ENCODE measurements around the gene ESYT3. TPM values are rescaled to one million over a fixed set of nuclear protein-coding genes. Genes with fewer than 3 reads are reported as not detected.
A peak's percentile ranks its signal among the peaks of the same experiment; 100 is the strongest.

Gene ESYT3
- total RNA-seq (2014; rRNA removed; shearing (Covaris generic)): 0.02 and 0.17 TPM in 2 replicates

- DNase-seq (ENCODE audit: low spot score): no peak
Measured at GRCh38 chr3:138434276-138434874, at the start of gene ESYT3. ESYT3 (plus strand) TSS chr3:138434616; CDS start chr3:138434799, 183 bp downstream.

GRCh38 chr3:138384976-138385375 lies 49.4 kb upstream of the ESYT3 start:
- no peak for DNase-seq (ENCODE audit: low spot score)

- no peak for DNase-seq (ENCODE audit: low spot score)
Measured at GRCh38 chr3:138389144-138389601, 45.2 kb upstream of the ESYT3 start.

GRCh38 chr3:138389841-138390581 lies 44.4 kb upstream of the ESYT3 start:
- DNase-seq (ENCODE audit: low spot score): peak; percentile 88

DNA sequence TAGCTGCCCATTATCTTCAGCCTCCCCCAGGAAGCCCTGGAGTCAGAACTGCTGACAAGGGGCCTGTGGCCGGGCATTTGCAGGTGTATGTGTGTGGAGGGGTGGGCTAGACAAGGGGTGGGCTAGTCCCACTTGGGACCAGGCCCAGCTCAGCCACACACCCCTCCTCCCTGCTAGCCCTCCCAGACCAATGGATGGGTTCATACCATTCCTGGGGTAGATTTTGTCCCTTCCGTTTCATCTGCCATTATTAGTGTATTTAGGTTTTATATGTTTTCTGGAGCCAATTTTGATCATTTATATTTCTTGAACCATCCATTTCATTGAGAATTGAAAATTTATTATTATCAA lies 43.9 kb upstream of the ESYT3 start:
- no peak for DNase-seq (ENCODE audit: low spot score)

DNA sequence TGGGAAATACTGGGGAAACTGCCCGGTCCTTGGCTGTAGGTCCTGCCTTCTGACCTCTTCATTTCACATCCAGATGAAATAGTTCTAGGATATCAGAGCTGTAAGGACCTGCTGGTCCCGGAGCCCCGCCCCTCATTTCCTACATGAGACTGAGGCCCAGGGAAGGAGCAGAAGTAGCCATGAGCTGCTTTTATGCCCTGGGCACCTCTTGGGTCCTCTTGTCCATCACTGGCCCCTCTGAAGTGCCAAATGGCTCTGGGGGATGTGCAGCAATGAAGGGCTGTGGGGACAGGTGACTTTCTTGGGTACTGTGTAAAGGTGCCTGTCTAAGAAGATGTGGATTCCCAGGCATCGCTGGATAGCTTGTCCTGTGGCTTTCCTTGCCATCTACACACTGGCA lies 40.3 kb upstream of the ESYT3 start:
- no peak for DNase-seq (ENCODE audit: low spot score)

- DNase-seq (ENCODE audit: low spot score): no peak
Measured at GRCh38 chr3:138394686-138395085, 39.7 kb upstream of the ESYT3 start.

DNA sequence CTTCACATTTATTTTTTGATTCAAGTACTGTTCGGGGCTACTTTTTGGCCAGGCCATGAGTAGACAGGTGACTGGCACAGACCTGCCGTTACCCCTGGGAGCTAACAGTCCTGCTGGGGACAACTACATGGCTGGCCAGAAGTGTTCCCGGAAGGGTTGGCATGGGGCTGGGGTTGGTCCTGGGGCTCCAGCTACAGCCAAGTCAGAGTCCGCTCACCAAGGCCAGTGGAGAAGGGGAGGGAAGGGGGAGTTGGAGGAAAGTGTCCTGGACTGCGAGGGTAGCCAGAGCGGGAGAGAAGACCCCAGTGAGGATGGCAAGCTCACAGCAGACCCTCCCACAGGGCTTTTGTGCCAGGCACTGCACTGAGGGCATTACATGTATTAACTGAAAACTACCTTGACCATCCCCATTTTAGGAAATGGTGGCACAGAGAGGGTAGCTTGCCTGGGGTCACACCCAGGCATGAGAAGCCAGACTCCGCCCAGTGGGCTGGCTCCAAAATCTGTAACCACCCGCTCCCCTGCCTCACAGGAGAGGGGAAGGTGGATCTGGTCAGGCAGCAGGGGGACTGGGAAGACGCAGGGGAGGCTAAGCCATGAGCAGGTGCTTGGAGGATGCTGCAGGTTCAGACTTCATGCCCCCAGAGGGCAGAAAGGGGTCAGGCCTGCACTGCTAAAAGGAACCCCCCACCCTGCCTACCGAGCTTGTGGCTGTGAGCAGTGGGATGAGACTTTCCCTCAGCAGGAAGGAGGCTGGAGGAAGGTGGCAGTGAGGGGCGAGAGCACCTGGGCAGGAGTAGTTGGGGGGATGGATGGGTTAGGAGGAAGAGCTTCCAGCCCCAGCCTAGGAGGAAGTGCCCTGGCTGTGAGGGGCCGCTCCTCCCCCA lies 38.3 kb upstream of the ESYT3 start:
- no peak for DNase-seq (ENCODE audit: low spot score)

DNA sequence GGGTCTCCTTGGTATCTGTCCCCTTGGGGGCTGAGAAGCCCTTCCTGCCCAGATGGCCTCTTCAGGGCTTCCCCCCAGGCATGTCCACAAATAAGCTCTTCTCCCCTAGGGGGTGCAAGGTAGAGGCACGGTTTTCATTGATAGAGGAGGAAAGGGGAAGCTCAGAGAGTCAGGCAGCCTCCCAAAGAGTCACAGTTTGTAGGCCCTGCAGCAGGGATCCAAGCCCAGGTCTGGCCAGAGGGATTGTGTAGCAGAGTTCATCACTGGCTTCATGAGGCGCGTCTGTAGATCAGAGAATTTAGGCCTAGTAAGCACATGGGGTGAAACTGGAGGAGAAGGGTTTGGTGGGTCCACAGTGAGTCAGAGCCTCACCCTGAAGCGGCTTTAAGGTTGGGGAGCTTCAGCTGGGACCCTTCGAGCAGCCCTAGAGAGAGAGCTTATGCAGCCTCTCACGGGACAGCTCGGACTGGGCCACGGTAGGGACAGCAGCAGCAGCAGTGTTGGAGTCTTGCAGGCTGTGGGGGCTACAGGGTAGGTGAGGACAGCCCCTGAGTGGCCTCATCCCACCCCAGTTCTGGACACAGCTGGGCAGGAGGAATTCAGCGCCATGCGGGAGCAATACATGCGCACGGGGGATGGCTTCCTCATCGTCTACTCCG lies 37.5 kb upstream of the ESYT3 start:
- DNase-seq (ENCODE audit: low spot score): no peak

DNA sequence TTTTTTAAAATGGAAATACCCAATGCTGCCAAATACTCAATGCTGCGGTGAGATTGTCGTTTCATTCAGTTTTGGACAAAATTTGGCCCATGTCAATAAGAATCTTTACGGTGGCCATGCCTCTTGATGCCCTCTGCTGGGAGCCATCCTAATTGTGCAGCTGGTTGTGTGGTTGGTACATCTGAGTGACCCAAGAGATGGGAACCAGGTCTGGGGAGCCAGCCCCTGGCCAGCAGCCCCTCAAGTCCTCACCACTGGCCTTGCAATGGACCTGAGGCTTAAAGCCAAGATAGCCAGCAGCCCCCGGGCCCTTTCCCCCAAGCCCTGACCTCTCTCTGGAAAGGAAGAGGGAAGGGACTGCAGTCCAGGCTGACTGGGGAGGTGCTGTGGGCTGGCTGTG lies 36.4 kb upstream of the ESYT3 start:
- no peak for DNase-seq (ENCODE audit: low spot score)

- DNase-seq (ENCODE audit: low spot score): no peak
Measured at GRCh38 chr3:138398791-138399575, 35.4 kb upstream of the ESYT3 start.

GRCh38 chr3:138399766-138400165 lies 34.6 kb upstream of the ESYT3 start:
- DNase-seq (ENCODE audit: low spot score): no peak

DNA sequence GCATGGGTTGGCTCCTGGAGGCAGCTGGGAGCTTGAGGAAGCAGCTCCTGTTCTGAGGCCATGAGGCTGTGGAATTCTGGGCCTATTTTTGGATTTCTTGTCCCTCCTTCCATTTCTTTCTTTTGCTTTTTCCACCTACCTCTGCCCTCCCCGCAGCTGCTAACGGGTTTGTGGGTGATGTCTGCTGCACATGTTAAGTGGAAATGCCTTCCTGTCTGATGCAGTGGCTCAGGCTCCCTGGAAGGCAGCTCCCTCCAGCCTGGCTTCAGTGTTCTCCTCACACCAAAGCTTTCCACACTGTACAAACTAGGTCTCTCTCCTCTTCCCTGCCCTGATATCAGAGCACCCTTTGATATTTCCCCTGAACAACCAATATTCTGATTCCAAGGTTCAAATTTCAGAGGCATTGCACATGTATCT lies 33.8 kb upstream of the ESYT3 start:
- DNase-seq (ENCODE audit: low spot score): no peak

- DNase-seq (ENCODE audit: low spot score): no peak
Measured at GRCh38 chr3:138401834-138402233, 32.6 kb upstream of the ESYT3 start.

DNA sequence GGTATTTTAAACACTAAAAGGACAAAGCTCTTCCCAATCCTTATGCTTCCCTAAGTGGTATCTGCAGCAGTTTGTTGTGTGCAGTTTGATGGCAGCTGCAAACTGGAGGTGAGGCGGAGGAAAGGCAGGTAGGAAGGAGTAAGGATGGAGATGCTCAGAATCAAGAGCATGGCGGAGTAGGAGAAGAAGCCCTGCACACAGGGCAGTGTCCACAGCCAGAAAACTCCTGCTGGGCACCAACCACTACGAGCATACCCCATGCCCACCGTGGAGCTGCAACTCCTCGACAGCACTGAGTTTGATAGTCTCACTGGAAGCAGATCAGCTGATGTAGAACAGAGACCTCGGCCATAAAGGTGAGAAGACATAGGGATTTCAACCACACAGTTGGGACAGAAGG lies 30.3 kb upstream of the ESYT3 start:
- no peak for DNase-seq (ENCODE audit: low spot score)

- DNase-seq (ENCODE audit: low spot score): no peak
Measured at GRCh38 chr3:138405001-138405400, 29.4 kb upstream of the ESYT3 start.

DNA sequence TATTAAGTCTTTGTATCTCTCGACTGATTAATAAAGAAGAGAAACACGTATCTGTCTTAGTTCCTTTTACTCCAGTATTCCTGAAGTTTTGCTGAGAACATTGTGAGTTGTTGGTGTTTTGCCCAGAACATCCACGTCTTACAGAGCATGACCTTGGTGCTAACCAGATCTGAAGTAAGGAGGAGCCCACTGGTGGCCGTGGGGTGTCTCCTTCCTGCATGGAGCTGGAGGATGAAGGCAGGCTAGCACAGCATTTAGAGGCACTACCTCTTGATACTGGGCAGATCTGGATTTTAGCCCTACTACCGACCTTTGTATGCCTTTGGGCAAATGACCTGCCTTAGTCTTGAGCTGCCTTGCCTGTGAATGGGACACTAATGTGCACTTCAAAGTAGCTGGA lies 28.9 kb upstream of the ESYT3 start:
- DNase-seq (ENCODE audit: low spot score): no peak

GRCh38 chr3:138406606-138407005 lies 27.8 kb upstream of the ESYT3 start:
- no peak for DNase-seq (ENCODE audit: low spot score)

DNA sequence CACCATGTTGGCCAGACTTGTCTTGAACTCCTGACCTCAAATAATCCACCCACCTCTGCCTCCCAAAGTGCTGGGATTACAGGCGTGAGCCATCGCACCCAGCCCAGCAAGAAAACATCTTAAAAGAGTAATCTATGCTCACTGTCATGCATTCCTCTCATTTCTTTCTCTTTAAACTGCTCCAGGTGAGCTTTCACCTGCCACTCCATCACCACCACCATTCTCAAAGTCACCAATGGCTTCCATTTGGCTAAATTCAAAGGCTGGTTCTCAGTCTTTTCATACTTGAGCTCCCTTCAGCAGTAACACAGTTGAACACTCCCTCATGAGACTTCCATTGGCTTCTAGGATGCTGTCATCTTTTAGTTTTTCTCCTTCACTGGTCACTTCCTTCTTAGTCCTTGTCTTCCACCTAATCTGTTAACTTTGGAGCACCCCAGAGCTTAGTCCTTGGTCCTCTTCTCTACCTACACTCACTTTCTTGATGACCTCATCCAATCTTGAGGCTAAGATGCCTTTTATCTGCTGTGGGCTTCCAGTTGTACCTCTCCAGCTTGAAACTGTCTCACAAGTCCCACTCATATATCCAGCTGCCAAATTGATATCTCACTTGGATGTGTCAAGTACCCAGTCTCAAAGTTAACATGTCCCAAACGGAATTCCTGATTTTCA lies 27.0 kb upstream of the ESYT3 start:
- no peak for DNase-seq (ENCODE audit: low spot score)

DNA sequence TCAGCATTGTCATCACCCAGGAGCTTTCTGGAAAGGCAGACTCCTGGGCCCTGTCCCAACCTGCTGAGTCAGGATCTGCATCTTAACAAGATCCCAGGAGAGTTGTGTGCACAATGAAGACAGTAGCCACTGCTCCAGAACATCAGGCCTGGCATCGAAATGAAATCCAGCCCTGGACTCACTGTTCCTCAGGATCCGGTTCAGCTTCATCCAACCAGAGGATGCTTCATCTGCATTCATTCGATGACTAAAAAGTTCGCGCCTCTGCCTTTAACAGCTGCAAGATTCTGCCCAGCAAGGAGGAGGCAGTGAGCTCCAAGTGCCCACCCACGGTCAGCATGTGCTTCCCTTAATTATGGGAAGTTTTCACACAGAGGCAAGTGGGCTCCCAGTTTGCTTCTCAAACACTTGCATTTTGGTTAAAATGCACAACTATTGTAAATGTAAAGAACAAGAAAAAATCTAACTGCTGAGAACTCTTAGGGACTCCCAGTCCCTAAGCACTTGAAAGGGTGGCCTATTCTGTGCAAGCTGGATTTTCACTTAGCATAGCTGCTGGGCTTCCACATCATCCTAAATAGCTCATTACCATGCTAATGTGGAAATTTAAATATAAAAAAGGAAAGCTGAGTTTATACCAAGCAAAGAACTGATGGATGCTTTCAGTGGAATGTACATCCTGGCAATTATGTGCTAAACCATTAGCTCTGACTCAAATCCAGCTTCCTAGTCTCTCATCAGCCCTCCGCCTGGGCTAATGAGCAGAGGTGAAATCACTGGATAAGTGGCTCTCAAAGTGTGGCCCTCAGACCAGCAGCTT lies 25.5 kb upstream of the ESYT3 start:
- no peak for DNase-seq (ENCODE audit: low spot score)

Measured in H4 (cell line).